WERI-Rb-1 (cell line): ENCODE data around the gene TGFBRAP1.

Experiments used
- DNase-seq: peaks from one replicate; pipeline ENCODE4 v3.0.0-alpha.2; 2020
- H3K27ac ChIP-seq: fragments of 250-450 bp; sonication (Bioruptor Pico); 2 replicates; pipeline ENCODE4 v1.5.1; 2020; ENCODE audit warnings: mild to moderate bottlenecking, moderate library complexity
- H3K27me3 ChIP-seq: fragments of 250-450 bp; sonication (Bioruptor Pico); 2 replicates; pipeline ENCODE4 v1.5.1; 2021; ENCODE audit warnings: mild to moderate bottlenecking, low read depth, moderate library complexity; ENCODE audit not compliant: insufficient read depth, severe bottlenecking
- H3K36me3 ChIP-seq: fragments of 250-450 bp; sonication (Bioruptor Pico); 2 replicates; pipeline ENCODE4 v1.5.1; 2020; ENCODE audit warnings: mild to moderate bottlenecking, moderate library complexity
- H3K4me3 ChIP-seq: 2 replicates; pipeline ENCODE4 v1.5.1; 2011; ENCODE audit warnings: low read depth, mild to moderate bottlenecking, control low read depth, low read length
- H3K9me3 ChIP-seq: fragments of 250-450 bp; sonication (Bioruptor Pico); 2 replicates; pipeline ENCODE4 v1.5.1; 2021; ENCODE audit warnings: mild to moderate bottlenecking, moderate library complexity; ENCODE audit not compliant: severe bottlenecking
- CTCF ChIP-seq: IDR thresholded peaks from 2 replicates; pipeline ENCODE4 v1.5.1; 2011; ENCODE audit warnings: low read depth, mild to moderate bottlenecking, control low read depth, inconsistent platforms, low read length

TGFBRAP1 gene

DNA sequence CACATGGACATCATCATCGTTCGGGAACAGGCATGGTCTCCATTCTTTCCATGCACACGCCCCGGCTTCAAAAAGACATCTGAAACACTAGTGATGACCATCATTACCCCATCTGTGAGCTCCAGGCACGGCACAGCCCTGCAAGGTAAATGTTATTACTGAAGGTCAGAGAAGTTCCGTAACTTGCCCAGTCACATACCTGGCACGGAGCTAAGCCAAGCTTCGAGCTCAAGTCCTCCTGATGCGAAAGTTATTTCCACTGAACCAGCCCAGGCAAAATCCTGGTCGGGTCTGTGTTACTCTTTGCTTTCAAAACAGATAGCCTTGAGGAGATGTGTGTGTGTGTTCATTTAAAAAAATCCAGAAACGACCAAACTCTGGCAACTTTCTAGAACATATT, 46.5 kb upstream of the TGFBRAP1 start:
- Histone ChIP-seq H3K36me3 (no peaks in the 10 kb centered on the region), H3K27ac (no peak overlapping the region), H3K27me3 (no peaks in the 10 kb centered on the region), H3K9me3 (no peaks in the 10 kb centered on the region), H3K4me3 (no peak overlapping the region)
- no peak for TF ChIP-seq CTCF
- no peak for DNase-seq

DNA sequence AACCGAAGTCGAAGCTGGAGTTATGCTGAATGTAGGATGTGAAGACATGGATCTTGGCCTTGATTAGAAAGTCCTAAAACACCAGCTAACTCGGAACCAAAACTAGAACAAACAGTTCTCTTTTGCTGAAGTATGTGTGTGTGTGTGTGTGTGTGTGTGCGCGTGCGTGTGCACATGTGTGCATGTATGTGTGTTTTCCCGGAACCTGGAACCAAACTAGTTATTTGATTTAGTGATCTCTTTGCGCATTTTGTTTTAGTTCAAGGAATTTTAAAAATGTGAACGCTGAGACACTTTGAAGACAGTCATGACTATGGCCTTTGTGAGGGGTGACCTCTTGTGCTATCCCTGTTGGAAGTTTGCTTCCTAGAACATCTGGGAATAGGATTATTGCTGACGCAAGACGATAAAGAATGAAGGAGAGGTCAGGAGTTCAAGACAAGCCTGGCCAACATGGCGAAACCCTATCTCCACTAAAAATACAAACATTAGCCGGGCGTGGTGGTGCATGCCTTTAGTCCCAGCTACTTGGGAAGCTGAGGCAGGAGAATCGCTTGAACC, 45.5 kb upstream of the TGFBRAP1 start:
- no peak for DNase-seq
- Histone ChIP-seq H3K9me3 (no peaks in the 10 kb centered on the region), H3K27me3 (no peaks in the 10 kb centered on the region), H3K36me3 (peaks cover 3% of the 10 kb centered on the region), H3K27ac (no peak overlapping the region), H3K4me3 (no peak overlapping the region)
- TF ChIP-seq CTCF: no peak

- H3K27me3 ChIP-seq: no peaks in the 10 kb centered on the region
- H3K4me3 ChIP-seq: no peak overlapping the region
- H3K9me3 ChIP-seq: no peaks in the 10 kb centered on the region
- H3K36me3 ChIP-seq: peaks cover 3% of the 10 kb centered on the region
- no peak for DNase-seq
- no peak for TF ChIP-seq CTCF
- no peak overlapping the region for H3K27ac ChIP-seq
Measured at GRCh38 chr2:105373895-105374401, 44.4 kb upstream of the TGFBRAP1 start.

GRCh38 chr2:105373344-105373781, 43.8 kb upstream of the TGFBRAP1 start:
- TF ChIP-seq CTCF: no peak
- H3K4me3 ChIP-seq: no peak overlapping the region
- no peaks in the 10 kb centered on the region for H3K27me3 ChIP-seq
- no peaks in the 10 kb centered on the region for H3K9me3 ChIP-seq
- H3K36me3 ChIP-seq: peaks cover 3% of the 10 kb centered on the region
- no peak for DNase-seq
- no peak overlapping the region for H3K27ac ChIP-seq

DNA sequence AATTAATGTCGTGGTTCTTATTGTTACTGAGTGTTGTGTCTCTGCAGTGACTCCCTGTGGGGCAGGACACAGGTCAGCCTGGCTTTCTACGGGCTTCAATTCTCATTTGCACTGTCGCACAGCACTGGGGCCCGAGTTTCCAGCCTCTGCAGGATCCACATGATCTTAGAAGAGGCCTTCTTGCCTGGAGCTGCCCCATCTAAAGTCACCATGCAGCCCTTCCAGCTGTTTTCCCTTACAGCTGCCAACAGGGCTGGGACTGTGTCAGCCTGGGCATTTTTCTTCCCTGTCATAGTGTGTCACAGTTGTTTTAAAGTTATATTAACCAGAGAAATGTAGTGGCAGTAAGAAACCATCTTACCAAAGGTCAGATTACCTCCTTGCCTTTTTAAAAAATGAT, 42.3 kb upstream of the TGFBRAP1 start:
- no peak overlapping the region for H3K27ac ChIP-seq
- no peak for DNase-seq
- no peak for TF ChIP-seq CTCF
- H3K9me3 ChIP-seq: no peaks in the 10 kb centered on the region
- no peaks in the 10 kb centered on the region for H3K27me3 ChIP-seq
- H3K36me3 ChIP-seq: peaks cover 3% of the 10 kb centered on the region
- no peak overlapping the region for H3K4me3 ChIP-seq

- no peak for DNase-seq
Measured at GRCh38 chr2:105371156-105371555, 41.6 kb upstream of the TGFBRAP1 start.

More at GRCh38 chr2:105371156-105371555, 41.6 kb upstream of the TGFBRAP1 start:
- Histone ChIP-seq H3K4me3 (no peak overlapping the region), H3K27ac (no peak overlapping the region), H3K36me3 (peaks cover 3% of the 10 kb centered on the region), H3K9me3 (no peaks in the 10 kb centered on the region), H3K27me3 (no peaks in the 10 kb centered on the region)
- TF ChIP-seq CTCF: no peak
